H7 (cell line): ENCODE measurements around the gene HDAC4. TPM values are rescaled to one million over a fixed set of nuclear protein-coding genes. Genes with fewer than 3 reads are reported as not detected.
A peak's percentile ranks its signal among the peaks of the same experiment; 100 is the strongest.

ENCODE experiments used
- DNase-seq: peaks from one replicate; pipeline ENCODE4 v3.0.0; 2012
- H3K27me3 ChIP-seq: 2 replicates; pipeline ENCODE4 v1.6.0; 2011; ENCODE audit warnings: mild to moderate bottlenecking, low read length; ENCODE audit not compliant: control insufficient read depth, insufficient read depth
- H3K36me3 ChIP-seq: replicated peaks from 2 replicates; pipeline ENCODE4 v1.5.1; 2011; ENCODE audit warnings: low read length; ENCODE audit not compliant: control insufficient read depth, insufficient read depth
- H3K4me3 ChIP-seq: 2 replicates; pipeline ENCODE4 v1.5.1; 2011; ENCODE audit warnings: low read depth, mild to moderate bottlenecking, control low read depth, low read length, moderate library complexity; ENCODE audit not compliant: insufficient read depth
- total RNA-seq: library from RNA; depleted of rRNA; stranded (reverse); fragments of >200 nt; shearing (Covaris generic); gene quantifications from 2 replicates; pipeline ENCODE4 v1.2.3, GENCODE V29; 2014

HDAC4 gene
- total RNA-seq, 1 experiment from 2014 or later, result 18.1 TPM

DNA sequence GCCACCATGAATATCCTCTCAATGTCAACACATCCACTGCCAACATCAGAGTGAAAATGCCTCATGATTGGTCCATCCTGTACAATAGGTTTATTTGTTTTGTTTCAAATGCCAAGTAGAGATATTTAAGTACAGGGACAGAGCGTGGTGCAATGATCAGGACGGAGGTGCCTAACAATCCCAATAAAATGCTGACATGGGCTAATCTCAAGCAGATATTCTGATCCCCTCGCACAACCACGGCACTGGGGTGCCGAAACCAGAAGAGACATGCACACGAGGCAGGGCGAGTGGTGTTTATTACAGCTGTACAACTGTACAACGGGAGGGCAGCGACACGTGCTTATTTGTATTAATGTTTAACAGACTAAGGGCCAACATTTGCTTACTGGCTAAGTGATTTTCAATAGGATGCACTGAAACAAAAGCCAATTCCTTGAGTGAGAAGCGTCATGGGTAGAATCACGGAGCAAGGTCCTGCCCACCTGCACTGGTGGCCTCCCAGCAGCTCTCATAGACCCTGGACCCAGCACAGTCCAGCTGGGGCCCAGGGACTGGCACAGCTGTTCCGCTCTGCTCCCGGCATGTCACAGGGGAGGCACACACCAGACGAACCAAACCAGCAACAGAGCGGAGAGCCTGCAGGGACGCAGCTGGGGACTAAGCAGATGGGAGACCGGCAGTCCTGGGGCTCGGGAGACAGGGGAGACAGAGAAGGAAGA, 101.4 kb downstream of the HDAC4 start:
- Histone ChIP-seq H3K36me3 (no peaks in the 10 kb centered on the region), H3K27me3 (no peaks in the 10 kb centered on the region), H3K4me3 (no peak overlapping the region)
- no peak for DNase-seq

- Histone ChIP-seq H3K36me3 (no peaks in the 10 kb centered on the region), H3K4me3 (no peak overlapping the region), H3K27me3 (no peaks in the 10 kb centered on the region)
- DNase-seq, result no peak
Measured at GRCh38 chr2:239298116-239298804, 102.6 kb downstream of the HDAC4 start.

DNA sequence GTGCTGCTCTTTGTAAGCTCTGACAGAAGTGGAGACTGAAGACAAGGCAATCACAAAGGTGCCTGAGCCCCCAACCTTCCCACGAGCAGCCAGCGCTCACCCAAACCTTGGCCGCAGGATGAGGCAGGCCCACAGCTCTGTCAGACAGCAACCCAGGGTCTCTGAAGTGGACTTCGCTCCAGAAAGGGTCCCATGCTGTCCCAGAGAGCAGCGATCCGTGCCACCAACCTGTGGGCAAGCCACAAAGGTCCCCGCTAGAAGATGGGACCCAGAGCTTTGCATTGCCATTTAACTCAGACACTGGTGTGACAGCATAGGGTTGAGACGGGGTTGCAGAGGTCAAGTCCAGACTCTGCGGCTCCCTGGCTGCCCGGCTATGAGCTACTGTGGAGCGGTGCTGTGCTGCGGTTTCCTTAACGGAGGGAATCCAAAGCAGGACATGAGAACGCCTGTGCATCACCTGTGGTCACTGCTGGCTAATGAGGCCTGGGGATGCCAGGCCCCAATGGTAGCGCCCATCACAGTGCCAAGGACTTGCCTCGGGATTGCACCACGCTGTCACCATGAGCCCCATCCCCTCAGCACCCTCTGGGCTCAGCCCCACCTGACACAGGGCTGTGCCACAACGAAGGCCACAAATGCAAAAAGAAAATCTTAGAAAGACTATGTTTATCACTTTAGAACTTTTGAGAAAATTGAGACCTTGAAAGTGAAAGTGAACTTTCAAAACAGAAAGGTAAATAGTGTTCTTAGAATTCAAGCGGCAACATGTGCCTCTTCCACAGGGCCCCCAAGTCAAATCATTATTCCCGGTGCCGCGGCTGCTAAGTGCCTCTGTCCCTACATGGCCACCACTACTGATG, 103.4 kb downstream of the HDAC4 start:
- no peak for DNase-seq
- Histone ChIP-seq H3K27me3 (no peaks in the 10 kb centered on the region), H3K36me3 (no peaks in the 10 kb centered on the region), H3K4me3 (no peak overlapping the region)

DNA sequence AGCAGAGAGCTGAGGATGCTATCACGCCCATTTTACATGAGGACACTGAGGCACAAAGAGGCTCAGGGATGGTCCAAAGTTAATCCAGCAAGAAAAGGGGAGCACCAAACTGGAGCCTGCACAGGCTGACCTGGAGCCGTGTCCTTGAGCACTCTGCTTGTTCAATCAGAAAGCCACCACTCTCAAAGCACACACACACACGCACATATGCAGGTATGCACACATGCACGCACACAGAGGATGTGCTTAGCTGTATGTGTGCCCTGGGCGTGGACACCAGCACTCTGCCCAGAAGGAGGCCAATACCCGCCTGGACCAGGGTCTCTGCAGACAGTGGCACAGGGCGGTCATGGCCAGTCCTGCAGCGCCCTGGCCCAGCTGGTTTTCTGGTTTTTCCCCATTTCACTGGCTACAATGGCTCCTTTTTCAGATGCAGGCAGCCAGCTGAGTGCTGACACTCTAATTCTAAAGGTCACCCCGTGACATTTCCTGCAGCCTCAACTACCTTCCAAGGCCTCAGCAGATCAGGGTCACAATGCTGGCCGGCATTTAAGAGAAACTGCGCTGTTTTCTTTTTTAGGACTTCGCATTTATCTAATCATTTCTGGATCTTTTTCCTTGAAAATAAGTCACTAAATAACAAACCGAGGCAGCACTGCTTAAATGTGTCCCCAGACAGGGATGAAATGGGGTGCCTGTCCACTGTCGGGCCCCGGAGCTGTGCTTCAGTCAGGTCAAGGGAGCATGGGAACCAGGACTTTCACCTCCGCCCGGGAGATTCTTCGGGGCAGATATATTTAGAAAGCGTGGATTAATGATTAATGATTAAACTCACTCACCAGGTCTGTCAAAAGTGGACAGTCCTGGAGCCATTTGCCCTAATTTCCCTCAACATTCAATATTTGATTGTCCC, 104.5 kb downstream of the HDAC4 start:
- Histone ChIP-seq H3K4me3 (no peak overlapping the region), H3K36me3 (no peaks in the 10 kb centered on the region), H3K27me3 (no peaks in the 10 kb centered on the region)
- no peak for DNase-seq

DNA sequence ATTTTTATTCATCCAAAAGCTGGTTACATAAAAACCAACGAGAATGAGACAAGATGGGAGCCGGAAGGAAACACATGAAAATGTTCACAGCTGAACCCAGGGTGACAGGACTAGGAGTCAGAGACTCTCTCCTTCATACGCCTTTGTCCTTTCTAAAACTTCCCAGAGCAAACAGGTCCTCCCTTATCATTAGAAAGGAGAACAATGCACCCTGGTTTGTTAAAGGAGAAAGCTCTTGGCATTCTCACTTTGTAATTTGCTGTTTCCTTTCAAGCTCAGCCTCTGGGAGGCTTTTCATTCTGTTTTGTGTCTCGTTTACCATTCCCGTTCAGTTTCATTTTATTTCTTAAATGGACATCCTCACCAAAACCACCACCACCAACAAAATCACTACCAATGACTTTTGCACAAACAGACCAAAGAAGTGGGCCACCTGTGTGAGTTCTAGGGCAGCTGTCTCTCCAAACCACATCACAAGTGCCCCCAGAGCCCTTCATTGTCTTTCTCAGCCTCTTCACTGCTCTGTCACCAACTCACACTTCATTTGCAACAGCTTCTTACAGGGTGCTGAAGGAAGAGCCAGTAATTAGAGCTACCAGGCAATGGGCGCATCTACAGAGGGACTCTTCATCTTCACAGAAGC, 105.3 kb downstream of the HDAC4 start:
- peak; percentile 78 for DNase-seq
- no peaks in the 10 kb centered on the region for H3K36me3 ChIP-seq
- no peak overlapping the region for H3K4me3 ChIP-seq
- H3K27me3 ChIP-seq, result no peaks in the 10 kb centered on the region

GRCh38 chr2:239294571-239295054, 106.2 kb downstream of the HDAC4 start:
- no peak for DNase-seq
- Histone ChIP-seq H3K36me3 (no peaks in the 10 kb centered on the region), H3K27me3 (no peaks in the 10 kb centered on the region), H3K4me3 (no peak overlapping the region)

DNA sequence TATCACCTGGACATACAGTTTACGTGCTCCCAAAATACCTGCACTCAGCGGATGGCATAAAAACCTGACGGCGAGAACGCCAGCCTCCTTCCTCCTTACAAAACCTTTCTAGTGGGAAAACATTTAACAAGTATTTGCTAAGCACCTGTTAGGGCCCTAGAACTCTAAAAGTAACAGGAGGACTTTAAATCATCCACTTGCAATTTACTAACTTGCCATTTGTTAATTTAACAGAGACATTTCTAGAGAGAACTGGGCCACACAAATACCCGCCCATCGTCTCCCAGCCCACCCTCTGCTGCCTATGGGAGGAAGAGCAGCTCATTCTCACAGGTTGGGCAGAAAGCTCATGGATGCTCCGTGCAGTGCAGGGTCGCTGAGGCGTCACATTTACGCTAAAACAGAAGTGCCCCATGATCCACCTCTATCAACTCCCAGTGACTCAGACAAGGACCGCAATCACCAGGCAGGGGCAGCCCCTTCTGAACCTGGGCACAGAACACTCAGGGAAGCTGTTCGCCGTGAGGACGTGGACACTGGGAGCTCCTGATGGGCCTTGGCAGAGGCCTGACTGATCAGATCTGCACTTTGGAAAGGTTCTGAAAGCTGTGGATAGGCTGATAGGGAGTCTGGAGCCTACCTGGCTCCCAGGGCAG, 106.9 kb downstream of the HDAC4 start:
- H3K4me3 ChIP-seq, result no peak overlapping the region
- no peaks in the 10 kb centered on the region for H3K36me3 ChIP-seq
- no peaks in the 10 kb centered on the region for H3K27me3 ChIP-seq
- no peak for DNase-seq

DNA sequence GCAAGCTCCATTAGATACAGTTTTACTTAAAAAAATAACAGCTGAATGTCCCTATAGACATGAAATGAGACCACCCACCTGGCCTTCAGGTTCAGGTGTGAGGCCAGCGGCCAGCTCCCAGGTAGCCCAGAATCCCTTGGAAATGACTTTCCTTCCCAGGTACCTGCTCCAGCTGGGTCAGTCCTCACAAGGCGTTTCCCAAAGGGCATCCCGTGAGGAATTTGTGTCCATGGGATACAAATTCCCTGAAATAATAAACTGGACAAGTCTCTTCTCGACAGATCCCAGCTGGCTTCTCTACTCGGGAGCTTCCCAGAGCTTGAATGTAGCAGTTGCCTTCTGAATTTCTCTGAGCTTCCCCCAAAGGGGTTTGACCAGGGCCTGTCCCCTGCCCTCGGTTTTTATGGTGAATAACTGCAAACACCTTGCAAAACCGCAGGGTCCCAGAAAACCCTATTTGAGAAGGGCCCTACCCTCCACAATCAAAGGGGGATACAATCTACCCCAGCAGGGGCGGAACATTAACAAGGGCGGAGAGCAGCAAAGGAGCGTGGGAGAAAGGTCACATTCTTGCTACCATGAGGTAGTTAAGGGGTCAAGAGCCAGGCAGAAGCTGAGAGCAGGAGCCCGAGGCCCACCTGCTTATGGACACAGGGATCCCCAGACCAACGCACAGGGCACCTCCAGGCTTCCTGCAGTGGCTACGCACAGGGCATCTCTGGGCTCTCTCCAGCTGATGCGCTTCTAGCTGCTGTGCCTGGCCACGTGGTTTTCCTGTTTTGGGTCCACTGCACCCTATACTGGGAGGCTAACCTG, 107.7 kb downstream of the HDAC4 start:
- no peak for DNase-seq
- no peak overlapping the region for H3K4me3 ChIP-seq
- no peaks in the 10 kb centered on the region for H3K36me3 ChIP-seq
- no peaks in the 10 kb centered on the region for H3K27me3 ChIP-seq

- Histone ChIP-seq H3K27me3 (no peaks in the 10 kb centered on the region), H3K4me3 (no peak overlapping the region), H3K36me3 (no peaks in the 10 kb centered on the region)
- no peak for DNase-seq
Measured at GRCh38 chr2:239292531-239292930, 108.3 kb downstream of the HDAC4 start.

DNA sequence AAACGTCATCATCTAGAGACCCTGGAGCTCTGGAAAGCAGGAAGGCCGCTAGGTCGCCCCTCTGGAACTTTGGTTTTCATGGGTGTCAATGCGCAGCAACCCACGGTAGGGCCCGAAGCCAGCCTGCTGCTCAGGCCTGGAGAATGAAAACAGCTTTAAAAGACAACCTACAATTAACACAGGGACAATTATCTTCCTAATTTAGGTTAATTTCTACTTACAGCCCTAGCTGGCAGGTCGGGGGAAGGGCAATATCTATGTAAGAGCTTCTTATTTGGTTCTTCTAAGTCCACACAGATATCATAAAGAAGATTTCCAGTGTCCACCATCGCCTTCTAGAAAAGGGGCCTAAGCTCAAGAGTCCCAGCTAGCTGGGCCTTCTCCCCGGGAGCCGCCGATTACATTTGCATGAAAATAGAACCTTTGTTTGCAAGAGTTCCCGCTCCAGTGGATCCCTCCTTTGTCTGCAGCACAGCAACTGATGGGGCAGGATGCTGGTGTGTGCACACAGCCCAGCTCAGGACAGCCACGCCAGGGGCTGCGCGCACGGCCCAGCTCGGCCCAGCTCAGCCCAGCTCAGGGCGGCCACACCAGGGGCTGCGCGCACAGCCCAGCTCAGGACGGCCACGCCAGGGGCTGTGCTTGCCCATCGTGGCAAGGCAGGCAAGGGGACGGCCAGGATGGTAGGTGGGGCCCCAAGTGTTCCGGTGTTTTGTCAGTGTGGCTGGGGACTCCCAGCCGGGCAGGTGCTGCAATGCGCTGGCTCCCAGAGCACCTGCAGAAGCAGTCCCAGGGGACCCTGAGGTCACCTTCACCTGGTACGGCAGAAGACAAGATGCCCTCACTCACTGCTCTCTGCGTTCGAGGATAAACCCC, 109.1 kb downstream of the HDAC4 start:
- Histone ChIP-seq H3K4me3 (no peak overlapping the region), H3K27me3 (no peaks in the 10 kb centered on the region), H3K36me3 (no peaks in the 10 kb centered on the region)
- peak; percentile 93 for DNase-seq

DNA sequence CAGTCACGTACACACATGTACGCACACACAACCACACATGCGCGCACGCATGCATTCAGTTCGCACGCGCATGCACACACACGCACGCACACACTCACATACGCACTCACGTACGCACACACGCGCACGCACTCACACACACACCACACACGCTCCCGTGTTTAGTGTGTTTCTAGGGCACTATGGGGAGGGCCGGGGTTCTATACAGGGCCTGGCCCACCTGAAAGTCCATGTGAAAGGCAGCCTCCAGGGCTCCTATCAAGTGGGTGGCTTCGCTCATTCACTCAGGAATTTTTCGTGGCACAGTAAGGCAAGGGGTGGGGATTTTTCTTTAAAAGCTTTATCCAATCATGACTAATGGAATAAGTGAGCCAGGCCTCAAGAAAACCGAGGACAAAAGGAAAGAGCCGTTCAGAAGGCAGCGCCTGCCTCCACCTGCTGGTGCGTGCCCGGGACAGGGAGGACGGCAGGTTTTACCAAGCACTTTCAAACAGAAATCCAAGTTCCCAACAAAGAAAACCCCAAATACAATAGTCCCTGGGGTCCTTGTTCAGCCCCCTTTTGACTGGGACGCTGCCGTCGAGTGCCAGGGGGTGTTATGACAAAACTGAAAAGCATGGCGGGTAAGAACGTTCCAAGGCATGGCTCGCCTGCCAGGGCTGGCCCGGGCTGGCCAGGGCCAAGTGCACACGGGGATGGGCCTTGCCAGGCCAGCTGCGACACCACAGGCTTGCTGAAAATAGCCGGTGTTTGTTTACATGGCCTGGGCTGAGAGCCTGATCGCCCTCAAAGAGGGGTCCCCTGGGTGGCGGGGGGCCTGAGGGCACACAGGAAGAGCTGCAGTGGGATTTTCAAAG, 110.0 kb downstream of the HDAC4 start:
- Histone ChIP-seq H3K27me3 (no peaks in the 10 kb centered on the region), H3K4me3 (no peak overlapping the region), H3K36me3 (no peaks in the 10 kb centered on the region)
- DNase-seq, result peak; percentile 76
